Stimulated activated CD8-positive, alpha-beta memory T cell treated with anti-CD3 and anti-CD28 coated beads, Interleukin-7, amount 100 ng/mL, for 48 hours (primary cell): ENCODE results near the gene FSTL4.
"Not testable (repeated sequence)": the region's sequence is repeated elsewhere in the genome, so short reads cannot be mapped to it uniquely, and the experiment has no call there.

Experiments used
- DNase-seq, 2 donors: peaks; one replicate each; pipeline ENCODE4 v3.0.0-alpha.2; 2020; ENCODE audit warnings: low read depth in 1 of 2; ENCODE audit errors: extremely low read depth in 1 of 2

The FSTL4 gene

GRCh38 chr5:133408322-133408721 is 204.0 kb downstream of the FSTL4 start:
- no peak for DNase-seq

DNA sequence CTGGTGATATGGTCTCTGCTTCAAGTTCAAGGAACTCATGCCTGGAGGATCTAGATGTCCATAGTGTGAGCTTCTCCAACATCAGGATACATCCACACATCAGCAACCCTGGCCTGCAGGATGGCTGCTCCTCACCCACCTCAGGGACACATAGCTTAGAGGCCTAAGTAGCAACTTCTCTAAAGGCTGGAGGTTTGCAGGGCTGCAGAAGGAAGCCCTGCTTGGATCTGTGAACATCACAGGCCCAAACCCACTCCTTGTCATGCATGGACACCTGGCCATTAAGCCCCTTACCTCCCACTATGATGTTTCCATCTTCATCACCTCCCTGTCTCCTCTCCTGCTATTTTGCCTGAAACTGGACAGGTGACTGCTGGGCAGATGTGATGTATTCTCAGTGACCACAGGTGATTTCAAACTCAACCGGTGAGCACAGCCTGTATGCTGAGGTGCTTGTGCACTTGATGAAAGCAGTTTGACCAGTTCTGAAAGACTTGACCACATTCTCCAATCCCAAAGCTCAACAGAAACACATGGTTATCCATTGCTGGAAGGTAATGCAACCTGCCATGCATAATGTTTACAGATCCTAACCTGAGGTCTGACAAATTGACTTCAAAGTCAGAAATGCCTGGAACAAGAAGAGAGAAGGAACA is 205.2 kb downstream of the FSTL4 start:
- DNase-seq, result no peak

DNA sequence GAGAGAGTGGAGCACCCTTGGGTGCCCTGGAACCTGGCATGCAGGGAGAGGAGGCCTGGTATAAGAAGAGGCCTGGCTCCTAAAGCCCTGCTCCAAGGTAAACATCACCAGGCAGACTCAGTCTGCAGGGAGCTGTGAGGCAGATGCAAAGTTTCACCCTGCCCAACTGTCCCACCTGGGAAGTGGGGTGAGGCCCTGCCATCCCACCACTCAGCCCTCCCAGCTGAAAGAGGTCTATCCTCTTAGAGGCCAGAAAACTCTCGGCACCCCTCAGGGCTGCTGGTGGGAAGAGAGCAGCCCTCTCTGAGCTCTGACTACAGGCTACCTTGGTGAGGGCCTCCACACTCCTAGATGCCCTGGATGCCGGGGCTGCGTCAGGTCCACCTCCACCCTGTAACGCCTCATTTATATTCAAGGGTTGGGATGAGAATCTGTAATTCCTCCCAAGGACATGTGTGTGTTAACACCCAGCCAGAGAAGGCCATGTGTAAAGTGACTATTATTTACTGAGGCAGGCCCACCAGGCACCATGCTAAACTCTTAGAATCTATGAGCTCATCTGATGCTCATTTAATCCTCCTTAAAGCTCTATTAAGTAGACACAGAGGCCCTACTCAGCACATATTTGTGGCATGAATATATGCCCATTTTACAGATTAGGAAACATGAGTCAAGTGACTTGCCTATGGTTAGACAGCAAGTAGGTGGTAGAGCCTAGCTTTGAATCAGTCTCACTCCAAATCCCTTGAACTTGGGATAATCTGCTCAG is 205.9 kb downstream of the FSTL4 start:
- DNase-seq, result no peak

DNA sequence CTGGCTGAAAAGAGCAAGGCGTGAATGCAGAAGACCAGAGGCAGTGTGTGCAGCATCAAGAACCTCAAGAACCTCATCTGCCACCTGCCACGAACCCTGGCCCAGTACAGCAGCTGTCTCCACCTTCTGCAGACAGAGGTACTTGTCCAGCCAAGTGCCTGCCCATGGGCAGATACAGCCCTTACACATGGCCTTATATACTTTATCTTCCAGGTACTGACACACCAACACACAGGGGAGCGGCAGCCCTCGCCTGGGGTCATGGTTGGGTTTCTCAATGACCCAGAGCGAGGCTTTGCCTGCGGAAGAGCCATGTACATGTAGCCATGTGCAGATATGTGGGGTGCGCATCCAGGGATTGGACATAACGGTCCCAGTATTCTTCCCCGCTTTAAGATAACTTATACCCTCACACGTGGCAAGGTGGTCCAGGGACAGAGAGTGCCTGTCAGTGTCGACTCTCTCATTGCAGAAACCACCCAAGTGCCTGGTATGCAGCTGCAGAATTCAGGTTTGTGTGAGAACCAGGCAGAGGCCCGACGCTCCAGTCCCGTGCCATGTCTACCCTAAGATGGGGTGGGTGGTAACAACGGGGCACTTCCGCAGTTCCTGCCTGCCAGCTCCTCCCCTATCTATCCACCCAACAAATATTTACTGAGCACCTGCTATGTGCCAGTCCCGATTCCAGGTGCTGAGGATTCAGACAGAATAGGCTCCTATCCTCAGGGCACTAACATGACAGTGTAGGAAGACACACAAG is 206.9 kb downstream of the FSTL4 start:
- DNase-seq, result no peak

DNA sequence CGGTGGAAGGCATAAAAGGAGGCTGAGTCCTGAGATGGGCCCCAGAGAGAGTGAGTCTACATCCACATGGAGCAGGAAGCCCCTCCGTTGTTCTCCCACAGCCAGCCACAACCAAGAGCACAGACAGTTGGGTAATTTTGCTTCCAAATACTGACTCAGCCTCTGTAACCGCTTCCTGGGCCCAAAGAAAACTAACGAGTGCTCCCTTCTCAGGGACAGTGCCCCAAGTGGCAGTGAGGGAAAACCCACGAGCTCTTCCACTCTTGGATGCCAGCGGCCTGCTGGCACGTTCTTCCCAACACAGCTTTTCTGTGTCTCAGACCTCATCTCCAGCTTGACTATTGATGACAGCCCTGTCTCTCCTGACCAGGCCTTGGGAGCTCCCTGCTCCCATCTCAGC is 207.6 kb downstream of the FSTL4 start:
- DNase-seq, result no peak

GRCh38 chr5:133403741-133404364 is 208.5 kb downstream of the FSTL4 start:
- DNase-seq, result no peak

GRCh38 chr5:133402775-133403174 is 209.6 kb downstream of the FSTL4 start:
- DNase-seq, result no peak

GRCh38 chr5:133401731-133402347 is 210.5 kb downstream of the FSTL4 start:
- no peak for DNase-seq

DNA sequence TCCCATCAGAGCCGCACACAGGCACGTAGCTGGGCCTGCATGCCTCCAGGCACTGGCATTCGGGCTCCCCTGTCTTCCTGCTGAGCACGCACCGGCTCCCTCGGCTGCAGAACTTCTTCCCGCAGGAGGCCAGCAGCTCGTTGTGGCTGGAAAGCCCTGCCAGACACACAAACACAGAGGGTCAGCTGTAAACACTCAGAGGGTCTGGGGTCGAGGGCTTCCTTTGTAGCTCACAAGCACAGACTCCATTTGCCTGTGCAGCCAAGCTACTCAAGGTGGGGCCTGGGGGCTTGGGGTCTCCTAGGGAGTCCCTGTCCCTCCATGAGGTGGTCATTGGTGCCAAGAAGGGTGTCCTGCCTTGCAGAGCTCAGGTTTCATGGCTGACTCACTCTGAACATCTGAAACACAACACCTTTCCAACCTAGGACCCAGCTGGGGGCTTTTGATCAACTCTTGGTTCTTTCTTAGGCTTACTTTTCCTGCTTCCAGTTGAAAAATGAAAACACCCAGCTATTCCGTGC is 211.4 kb downstream of the FSTL4 start:
- DNase-seq, result no peak

DNA sequence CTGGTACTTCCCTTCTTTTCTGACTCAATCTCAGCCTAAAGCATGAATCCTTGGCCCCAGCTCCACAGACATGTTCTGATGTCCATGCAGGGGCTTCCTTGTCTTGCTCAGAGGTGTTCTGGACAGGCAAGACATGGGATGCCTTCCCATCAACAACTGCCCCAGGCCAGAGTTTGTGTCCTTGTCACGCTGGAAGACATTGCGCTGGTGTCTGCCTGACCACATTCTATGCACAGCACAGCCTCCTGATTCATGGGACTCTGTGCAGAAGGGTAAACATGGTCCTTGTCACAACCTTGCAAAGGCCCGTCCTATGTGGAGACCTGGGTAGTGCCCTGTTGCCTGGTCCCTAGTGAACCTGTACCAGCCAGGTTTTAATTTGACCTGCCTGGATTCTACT is 212.2 kb downstream of the FSTL4 start:
- no peak for DNase-seq

GRCh38 chr5:133399247-133399891 is 213.0 kb downstream of the FSTL4 start:
- no peak for DNase-seq

DNA sequence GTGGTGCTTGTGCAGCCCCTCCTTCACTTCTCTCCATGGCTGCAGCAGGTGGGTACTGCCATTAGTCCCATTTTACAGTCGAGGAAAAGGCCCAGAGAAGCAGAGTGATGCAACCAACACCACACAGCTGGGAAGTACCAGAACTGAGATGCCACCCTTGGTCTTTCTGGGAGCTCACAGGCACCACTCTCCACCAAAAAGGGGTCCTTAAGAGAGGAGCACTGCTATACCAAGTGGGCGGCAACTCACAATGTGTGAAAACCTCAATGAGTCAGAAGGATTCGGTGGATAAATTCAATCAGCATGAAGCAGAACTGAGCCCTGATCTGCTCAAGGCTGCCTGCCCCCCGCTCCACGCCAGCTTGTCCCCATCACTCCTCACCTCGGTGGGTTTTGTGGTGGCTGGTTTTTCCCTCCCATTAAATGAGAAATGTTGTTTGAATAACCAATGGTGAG is 213.7 kb downstream of the FSTL4 start:
- peak; percentile 54 to 73 for DNase-seq

GRCh38 chr5:133397990-133398645 is 214.2 kb downstream of the FSTL4 start:
- DNase-seq, result no peak

GRCh38 chr5:133397348-133397747 is 215.0 kb downstream of the FSTL4 start:
- no peak for DNase-seq

GRCh38 chr5:133396814-133397213 is 215.5 kb downstream of the FSTL4 start:
- DNase-seq, result no peak

DNA sequence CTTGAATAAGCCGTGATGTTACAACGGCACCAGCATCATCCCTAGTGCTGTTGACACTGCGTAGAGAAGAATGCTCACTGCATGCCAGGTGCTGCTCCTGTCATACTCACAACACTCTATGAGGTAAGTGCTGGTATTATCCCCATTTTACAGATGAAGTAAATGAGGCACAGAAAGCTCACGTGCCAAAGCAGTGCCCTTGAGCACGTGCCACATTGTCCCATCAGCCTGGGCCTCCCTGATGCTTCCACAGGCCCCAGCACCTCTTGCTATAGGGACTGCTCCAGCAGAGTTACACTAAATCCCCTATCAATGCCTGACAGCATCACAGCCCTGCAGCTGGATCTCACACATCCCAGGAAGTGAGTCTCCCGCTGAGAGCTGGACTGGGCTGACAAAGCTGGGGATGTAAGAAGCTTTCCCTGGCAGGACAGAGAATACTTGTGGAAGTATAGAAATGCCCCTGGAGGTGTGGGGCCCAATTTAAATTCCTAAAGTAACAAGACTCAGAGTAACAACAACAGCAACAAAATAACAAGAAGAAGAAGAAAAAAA is 216.1 kb downstream of the FSTL4 start:
- no peak for DNase-seq

DNA sequence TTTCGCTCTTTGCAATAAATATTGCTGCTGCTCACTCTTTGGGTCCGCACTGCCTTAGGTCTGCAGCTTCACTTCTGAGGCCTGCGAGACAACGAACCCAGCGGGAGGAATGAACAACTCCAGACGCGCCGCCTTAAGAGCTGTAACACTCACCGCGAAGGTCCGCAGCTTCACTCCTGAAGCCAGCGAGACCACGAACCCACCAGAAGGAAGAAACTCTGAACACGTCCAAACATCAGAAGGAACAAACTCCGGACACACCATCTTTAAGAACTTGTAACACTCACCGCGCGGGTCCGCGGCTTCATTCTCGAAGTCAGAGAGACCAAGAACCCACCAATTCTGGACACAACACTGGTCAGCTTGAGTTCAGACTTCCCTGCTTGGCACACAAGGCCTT is 217.1 kb downstream of the FSTL4 start:
- not testable (repeated sequence) for DNase-seq

- DNase-seq, result not testable (repeated sequence)
Observed at GRCh38 chr5:133394477-133394817, 217.9 kb downstream of the FSTL4 start.

GRCh38 chr5:133393776-133394476 is 218.4 kb downstream of the FSTL4 start:
- no peak for DNase-seq
